Fibroblast of skin of scalp (primary cell): Measurements from ENCODE around the gene DBF4B. TPM values are rescaled to one million over a fixed set of nuclear protein-coding genes. Genes with fewer than 3 reads are reported as not detected.
"Not testable (repeated sequence)": the region's sequence is repeated elsewhere in the genome, so short reads cannot be mapped to it uniquely, and the experiment has no call there.

Source experiments
- DNase-seq: peaks from one replicate; pipeline ENCODE4 v3.0.0-alpha.2; 2013
- polyA plus RNA-seq, 2 experiments: library from polyadenylated mRNA; unstranded; fragments of 120-200 nt; gene quantifications; one replicate each; pipeline ENCODE4 v1.2.1, GENCODE V29; 2013; ENCODE audit not compliant: insufficient read length in 2 of 2

Gene DBF4B, protein sequence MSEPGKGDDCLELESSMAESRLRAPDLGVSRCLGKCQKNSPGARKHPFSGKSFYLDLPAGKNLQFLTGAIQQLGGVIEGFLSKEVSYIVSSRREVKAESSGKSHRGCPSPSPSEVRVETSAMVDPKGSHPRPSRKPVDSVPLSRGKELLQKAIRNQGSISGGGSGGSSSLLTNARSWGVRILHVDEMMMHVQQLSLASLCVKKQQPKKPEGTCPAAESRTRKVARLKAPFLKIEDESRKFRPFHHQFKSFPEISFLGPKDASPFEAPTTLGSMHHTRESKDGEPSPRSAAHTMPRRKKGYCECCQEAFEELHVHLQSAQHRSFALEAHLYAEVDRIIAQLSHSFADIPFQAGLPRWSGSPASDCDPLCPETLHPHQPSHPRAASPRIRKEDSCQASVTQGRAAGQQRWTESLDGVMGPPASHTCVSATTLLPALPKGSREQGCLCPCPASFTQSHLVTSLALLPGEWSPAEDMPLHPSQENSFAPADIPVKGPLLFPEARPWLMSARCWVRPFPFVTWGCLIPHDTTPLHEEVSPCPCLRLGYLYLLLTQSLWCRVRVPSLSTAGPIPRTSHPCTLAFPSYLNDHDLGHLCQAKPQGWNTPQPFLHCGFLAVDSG
- 7.5 TPM for polyA plus RNA-seq (2013, experiment 1 of 2; ENCODE audit: insufficient read length)
- 7.4 TPM for polyA plus RNA-seq (2013, experiment 2 of 2; ENCODE audit: insufficient read length)

DNA sequence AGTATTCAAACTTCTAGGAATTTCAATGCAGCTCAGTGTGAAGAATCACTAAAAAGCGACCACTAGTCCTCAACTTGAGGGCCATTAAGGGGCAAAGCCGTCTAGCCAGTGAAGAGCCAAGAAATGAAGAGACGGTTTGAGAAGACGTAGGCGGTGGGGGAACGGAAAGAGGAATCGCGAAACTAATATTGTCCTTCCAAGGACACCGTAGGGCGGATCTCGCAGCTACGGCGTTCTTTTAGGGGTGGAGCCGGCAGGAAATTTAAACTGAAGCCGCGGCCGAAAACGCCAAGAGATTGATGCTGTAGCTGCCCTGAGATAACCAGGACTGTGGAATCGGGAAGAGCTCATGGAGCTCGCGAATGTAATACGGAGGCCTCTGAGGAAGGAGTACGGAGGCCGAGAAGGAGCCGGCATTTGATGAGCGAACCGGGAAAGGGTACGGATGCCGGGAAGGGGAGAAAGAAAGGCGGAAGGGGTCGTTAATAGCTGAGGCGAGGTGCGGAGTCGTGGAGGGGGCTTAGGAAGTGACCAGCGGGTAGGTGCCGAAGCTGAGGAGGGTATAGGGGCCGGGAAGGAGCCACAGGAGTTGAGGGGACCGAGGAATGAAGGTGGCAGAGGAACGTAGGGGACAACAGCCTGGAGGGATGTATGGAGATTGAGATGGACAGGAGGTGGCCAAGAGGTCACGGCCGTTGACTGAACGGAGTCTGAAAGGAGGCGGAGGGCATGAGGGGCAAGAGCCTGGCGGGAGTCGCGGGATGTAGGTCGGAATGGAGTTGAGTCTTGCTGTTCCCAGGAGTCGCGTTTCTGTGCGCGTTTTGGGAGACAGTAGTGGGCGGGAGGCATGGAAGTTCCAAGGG, at the start of gene DBF4B:
TSS of gene DBF4B (plus strand) at position 265 of the 863 bp plus-strand sequence. CDS start at position 421, 156 bp downstream.
- peak; percentile 94 for DNase-seq

- no peak for DNase-seq
Observed at GRCh38 chr17:44661835-44662234, 46.6 kb upstream of the DBF4B start.

DNA sequence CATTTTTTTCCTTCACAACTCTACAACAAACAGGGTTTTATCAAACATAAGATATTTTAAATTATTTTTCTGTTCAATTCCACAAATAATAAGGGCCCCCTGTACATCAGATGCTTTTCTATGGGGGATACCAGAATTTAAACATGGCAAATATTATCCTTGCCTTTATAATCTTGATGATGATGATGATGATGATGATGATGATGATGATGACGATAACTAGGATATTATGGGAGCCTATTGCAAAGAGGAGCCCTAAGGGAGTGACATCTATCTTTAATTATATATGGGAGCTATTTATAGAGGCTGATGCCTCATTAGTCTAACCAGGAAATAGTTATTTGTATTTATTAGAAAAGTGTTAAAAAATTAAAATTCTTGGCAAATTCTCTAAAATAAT, 45.4 kb upstream of the DBF4B start:
- no peak for DNase-seq

DNA sequence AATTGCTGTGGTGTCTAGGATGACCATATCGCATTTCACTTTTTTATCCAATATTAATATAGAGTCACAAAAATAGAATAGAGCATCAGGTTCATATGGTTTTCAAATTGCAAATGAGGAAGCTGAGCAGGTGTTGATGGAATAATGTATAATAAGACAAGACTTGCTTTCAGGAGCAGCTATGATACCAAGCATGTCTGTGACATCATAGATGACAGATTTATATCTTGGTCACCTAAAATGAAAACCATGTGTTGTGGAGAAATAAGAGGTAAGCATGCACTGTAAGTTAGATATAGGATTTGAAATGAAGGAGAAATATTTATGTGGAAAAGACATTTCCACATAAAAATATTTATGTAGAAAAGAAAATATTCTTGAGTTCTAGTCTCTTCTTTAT, 43.6 kb upstream of the DBF4B start:
- no peak for DNase-seq

- no peak for DNase-seq
Observed at GRCh38 chr17:44666006-44666405, 42.5 kb upstream of the DBF4B start.

DNA sequence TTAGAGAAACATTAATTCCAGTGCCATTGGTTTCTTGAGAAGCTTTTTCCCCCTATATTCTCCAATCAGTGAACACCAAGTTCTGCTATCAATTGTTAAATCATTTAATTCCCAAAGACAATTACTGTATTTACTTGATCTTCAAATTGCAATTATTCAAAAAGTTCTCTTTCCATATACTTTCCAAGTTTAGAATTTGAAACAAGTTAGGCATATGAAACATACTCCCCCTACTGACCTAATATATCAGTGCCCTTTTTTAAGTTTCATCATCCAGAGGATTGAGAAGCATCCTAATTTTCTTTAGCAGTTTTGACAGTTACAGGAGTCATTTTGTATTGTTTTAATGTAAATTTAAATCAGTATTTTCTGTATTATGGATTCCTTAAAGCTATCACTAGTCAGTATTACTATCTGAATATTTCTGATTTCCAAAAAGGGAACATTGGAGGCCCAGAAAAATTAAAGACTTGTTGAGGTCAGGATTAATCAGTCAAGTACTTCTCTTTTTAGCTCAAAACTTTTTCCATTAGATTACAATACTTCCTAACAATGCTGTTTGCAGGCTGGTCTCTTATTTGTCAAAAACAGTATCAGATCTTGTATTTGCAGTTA, 35.9 kb upstream of the DBF4B start:
- DNase-seq: peak; percentile 57

GRCh38 chr17:44673893-44674292, 34.6 kb upstream of the DBF4B start:
- DNase-seq: no peak

DNA sequence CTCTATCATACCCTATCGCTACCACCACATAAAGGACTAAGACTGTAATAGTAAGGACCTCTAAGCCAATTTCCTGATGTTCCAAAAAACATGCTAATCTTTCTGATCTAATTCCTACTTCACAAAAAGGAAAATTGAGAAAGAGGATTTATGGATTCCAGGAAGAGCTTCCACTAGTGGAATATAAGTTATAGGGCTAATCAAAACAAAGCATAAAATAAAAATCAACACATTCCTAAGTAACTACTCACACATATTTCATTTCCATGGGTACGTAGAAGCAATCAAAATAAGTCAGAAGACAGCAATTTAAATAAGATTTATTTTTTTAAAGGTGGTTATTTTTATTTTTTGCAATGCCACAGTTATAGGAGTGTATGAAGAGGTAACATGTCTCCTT, 31.3 kb upstream of the DBF4B start:
- DNase-seq: peak; percentile 54

DNA sequence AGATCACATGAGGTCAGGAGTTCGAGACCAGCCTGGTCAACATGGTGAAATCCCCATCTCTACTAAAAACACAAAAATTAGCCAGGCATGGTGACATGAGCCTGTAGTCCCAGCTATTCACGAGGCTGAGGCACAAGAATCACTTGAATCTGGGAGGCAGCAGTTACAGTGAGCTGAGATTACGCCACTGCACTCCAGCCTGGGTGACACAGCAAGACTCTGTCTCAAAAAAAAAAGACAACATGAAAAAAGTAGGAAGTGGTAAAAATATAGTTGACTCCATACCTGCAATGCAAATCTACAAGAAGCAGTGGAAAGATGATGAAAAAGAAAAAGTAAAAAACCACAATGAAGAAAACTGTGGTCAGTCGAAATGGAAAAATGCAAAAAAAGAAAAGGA, 25.2 kb upstream of the DBF4B start:
- not testable (repeated sequence) for DNase-seq

DNA sequence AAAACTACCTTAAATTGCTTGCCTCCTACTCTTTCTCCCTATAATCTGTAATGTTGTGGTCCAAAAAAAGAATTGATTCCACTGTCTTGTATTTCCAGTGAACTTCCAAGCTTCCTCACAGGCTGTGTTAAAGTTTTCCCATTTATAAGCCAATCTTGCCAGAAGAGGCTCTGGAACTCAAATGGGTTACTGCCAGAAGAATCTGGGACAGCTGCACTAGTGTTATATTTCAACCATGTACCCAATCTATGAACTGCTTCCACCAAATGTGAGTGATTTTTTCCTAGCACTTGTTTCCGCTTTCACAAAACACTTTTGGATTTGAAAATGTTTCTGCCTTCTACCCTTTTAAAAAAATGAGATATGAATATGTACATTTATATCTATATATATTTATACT, 20.7 kb upstream of the DBF4B start:
- DNase-seq: no peak

GRCh38 chr17:44688200-44688599, 20.3 kb upstream of the DBF4B start:
- DNase-seq: no peak

- DNase-seq: no peak
Observed at GRCh38 chr17:44688675-44689476, 19.6 kb upstream of the DBF4B start.

GRCh38 chr17:44689477-44690217, 18.8 kb upstream of the DBF4B start, which contains the start of gene CCDC43:
TSS of gene CCDC43 (minus strand) at chr17:44689776. CDS start at chr17:44689753, 23 bp downstream.
- DNase-seq: peak; percentile 92

DNA sequence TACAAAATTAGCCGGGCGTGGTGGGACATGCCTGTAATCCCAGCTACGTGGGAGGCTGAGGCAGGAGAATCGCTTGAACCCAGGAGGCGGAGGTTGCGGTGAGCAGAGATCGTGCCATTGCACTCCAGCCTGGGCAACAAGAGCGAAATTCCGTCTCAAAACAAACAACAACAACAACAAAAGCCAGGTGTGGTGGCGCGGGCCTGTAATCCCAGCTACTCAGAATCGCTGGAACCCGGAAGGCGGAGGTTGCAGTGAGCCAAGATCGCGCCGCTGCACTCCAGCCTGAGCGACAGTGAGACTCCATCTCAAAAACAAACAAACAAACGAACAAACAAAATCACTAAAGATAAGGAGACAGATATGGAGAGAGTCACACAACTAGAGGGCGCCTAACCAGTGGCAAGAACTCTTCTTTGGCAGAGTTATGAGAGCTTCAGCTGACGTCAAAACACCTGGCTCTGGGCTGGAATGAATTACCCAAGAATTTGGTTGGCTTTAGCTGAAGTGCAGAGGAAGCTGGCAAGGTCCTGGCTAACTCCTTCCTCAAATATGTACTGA, 17.6 kb upstream of the DBF4B start:
- not testable (repeated sequence) for DNase-seq

GRCh38 chr17:44693609-44694008, 14.9 kb upstream of the DBF4B start:
- DNase-seq: no peak

- DNase-seq: not testable (repeated sequence)
Observed at GRCh38 chr17:44700288-44700687, 8.2 kb upstream of the DBF4B start.

DNA sequence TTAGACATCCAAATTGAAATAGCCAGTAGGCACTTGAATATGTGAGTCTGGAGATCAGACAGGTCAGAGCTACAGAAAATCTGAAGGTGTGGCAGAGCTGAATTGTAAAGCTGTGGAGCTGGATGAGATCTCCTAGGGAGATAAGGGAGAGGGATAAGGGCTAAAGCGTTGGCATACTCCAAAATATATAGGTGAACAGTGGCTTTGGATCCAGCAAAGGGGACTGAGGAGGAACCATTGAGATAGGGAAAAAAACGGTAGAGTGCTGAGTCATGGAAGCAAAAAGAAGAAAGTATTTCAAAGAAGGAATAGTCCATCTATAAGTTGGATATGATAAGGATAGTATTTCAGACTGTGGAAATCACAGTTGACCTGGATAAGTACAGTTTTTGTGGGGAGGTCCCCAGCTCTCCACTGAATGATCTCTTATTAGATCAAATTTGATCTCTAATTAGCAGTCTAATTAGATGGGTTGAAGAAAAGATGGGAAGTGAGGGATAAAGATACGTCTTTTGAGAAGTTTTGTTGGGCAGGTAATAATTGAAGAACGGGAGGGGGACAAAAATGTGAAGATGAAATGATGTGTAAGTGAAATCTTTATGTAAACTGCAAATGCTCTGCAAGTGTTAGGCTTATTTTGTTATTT, 587 bp upstream of the DBF4B start:
- no peak for DNase-seq

DNA sequence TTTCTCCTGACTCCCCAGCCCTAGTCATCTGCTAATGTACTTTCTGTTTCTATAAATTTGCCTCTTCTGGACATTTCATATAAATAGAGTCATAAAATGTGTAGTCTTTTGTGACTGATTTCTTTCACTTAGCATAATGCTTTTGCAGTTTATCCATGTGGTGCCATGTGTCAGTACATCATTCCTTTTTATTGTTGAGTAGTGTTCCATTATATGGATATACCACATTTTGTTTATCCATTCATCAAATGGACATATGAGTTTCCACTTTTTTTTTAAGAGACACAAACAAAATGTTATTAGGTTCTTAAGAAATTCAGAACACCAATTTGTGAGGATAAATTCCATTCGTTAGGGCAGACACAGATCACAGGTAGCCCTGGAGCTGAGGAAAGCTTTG, 11.0 kb downstream of the DBF4B start:
- DNase-seq: no peak

- DNase-seq: no peak
Observed at GRCh38 chr17:44722254-44722653, 13.8 kb downstream of the DBF4B start.

GRCh38 chr17:44726121-44726520, 17.7 kb downstream of the DBF4B start:
- DNase-seq: not testable (repeated sequence)
